Stimulated activated CD4-positive, alpha-beta T cell treated with anti-CD3 and anti-CD28 coated beads, Interleukin-1b, Interleukin-23, amount 100 ng/mL, for 1 hour (primary cell): Measurements from ENCODE around the gene ADAMTSL1.

ENCODE experiments used
- DNase-seq, 2 donors: peaks; one replicate each; pipeline ENCODE4 v3.0.0-alpha.2; 2020; ENCODE audit warnings: low read depth in 2 of 2

Gene ADAMTSL1

GRCh38 chr9:18776836-18777820 is 303.2 kb downstream of the ADAMTSL1 start:
- no peak for DNase-seq

- no peak for DNase-seq
These were observed 304.2 kb downstream of the ADAMTSL1 start for GRCh38 chr9:18778147-18778546.

- DNase-seq, result no peak
These were observed 304.9 kb downstream of the ADAMTSL1 start for GRCh38 chr9:18778846-18779245.

GRCh38 chr9:18783909-18784308 is 310.0 kb downstream of the ADAMTSL1 start:
- DNase-seq, result no peak

- no peak for DNase-seq
These were observed 311.7 kb downstream of the ADAMTSL1 start for GRCh38 chr9:18785604-18786003.

- DNase-seq, result no peak
These were observed 312.2 kb downstream of the ADAMTSL1 start for GRCh38 chr9:18786196-18786595.

- no peak for DNase-seq
These were observed 313.1 kb downstream of the ADAMTSL1 start for GRCh38 chr9:18786911-18787650.

- no peak for DNase-seq
These were observed 314.3 kb downstream of the ADAMTSL1 start for GRCh38 chr9:18788256-18788655.

GRCh38 chr9:18791074-18791473 is 317.1 kb downstream of the ADAMTSL1 start:
- no peak for DNase-seq

- no peak for DNase-seq
These were observed 319.2 kb downstream of the ADAMTSL1 start for GRCh38 chr9:18793122-18793521.

- DNase-seq, result no peak
These were observed 322.2 kb downstream of the ADAMTSL1 start for GRCh38 chr9:18795947-18796671.

- DNase-seq, result no peak
These were observed 322.8 kb downstream of the ADAMTSL1 start for GRCh38 chr9:18796696-18797270.

GRCh38 chr9:18798106-18798505 is 324.2 kb downstream of the ADAMTSL1 start:
- no peak for DNase-seq

GRCh38 chr9:18798508-18799290 is 324.7 kb downstream of the ADAMTSL1 start:
- DNase-seq, result no peak

GRCh38 chr9:18799428-18799827 is 325.5 kb downstream of the ADAMTSL1 start:
- no peak for DNase-seq

GRCh38 chr9:18800579-18800978 is 326.6 kb downstream of the ADAMTSL1 start:
- DNase-seq, result no peak

- no peak for DNase-seq
These were observed 331.4 kb downstream of the ADAMTSL1 start for GRCh38 chr9:18805386-18805785.

GRCh38 chr9:18806232-18807080 is 332.5 kb downstream of the ADAMTSL1 start:
- DNase-seq, result no peak

- DNase-seq, result no peak
These were observed 336.6 kb downstream of the ADAMTSL1 start for GRCh38 chr9:18810581-18810980.

- no peak for DNase-seq
These were observed 337.2 kb downstream of the ADAMTSL1 start for GRCh38 chr9:18811171-18811570.
